Stromal cell of bone marrow (primary cell): ENCODE data around the gene ZFAND3.
"Not testable (repeated sequence)": the region's sequence is repeated elsewhere in the genome, so short reads cannot be mapped to it uniquely, and the experiment has no call there.

ENCODE experiments used
- DNase-seq: peaks from one replicate; pipeline ENCODE4 v3.0.0-alpha.2; 2012; ENCODE audit warnings: low read depth

ZFAND3 gene

GRCh38 chr6:37972994-37973757 lies 153.6 kb downstream of the ZFAND3 start:
- DNase-seq: no peak

GRCh38 chr6:37974381-37974780 lies 154.9 kb downstream of the ZFAND3 start:
- no peak for DNase-seq

- DNase-seq: no peak
Measured at GRCh38 chr6:37974943-37975342, 155.4 kb downstream of the ZFAND3 start.

- no peak for DNase-seq
Measured at GRCh38 chr6:37977715-37978114, 158.2 kb downstream of the ZFAND3 start.

GRCh38 chr6:37979392-37980221 lies 160.1 kb downstream of the ZFAND3 start:
- no peak for DNase-seq

GRCh38 chr6:37980222-37980595 lies 160.7 kb downstream of the ZFAND3 start:
- no peak for DNase-seq

- no peak for DNase-seq
Measured at GRCh38 chr6:37981626-37982025, 162.1 kb downstream of the ZFAND3 start.

- no peak for DNase-seq
Measured at GRCh38 chr6:37982317-37982716, 162.8 kb downstream of the ZFAND3 start.

GRCh38 chr6:37983720-37984501 lies 164.4 kb downstream of the ZFAND3 start:
- DNase-seq: no peak

GRCh38 chr6:37984578-37984977 lies 165.1 kb downstream of the ZFAND3 start:
- DNase-seq: no peak

- no peak for DNase-seq
Measured at GRCh38 chr6:37985355-37985754, 165.8 kb downstream of the ZFAND3 start.

- peak; percentile 80 for DNase-seq
Measured at GRCh38 chr6:37987018-37987417, 167.5 kb downstream of the ZFAND3 start.

GRCh38 chr6:37987559-37987958 lies 168.0 kb downstream of the ZFAND3 start:
- no peak for DNase-seq

GRCh38 chr6:37988127-37988526 lies 168.6 kb downstream of the ZFAND3 start:
- DNase-seq: no peak

- DNase-seq: no peak
Measured at GRCh38 chr6:37988696-37989095, 169.2 kb downstream of the ZFAND3 start.

GRCh38 chr6:37990762-37991525 lies 171.4 kb downstream of the ZFAND3 start:
- DNase-seq: peak; percentile 88

- no peak for DNase-seq
Measured at GRCh38 chr6:37992749-37993148, 173.2 kb downstream of the ZFAND3 start.

- not testable (repeated sequence) for DNase-seq
Measured at GRCh38 chr6:37993194-37993593, 173.7 kb downstream of the ZFAND3 start.

GRCh38 chr6:37993596-37993995 lies 174.1 kb downstream of the ZFAND3 start:
- DNase-seq: no peak

- peak; percentile 28 for DNase-seq
Measured at GRCh38 chr6:37994223-37994622, 174.7 kb downstream of the ZFAND3 start.

GRCh38 chr6:37998366-37998765 lies 178.8 kb downstream of the ZFAND3 start:
- no peak for DNase-seq

GRCh38 chr6:38001386-38001785 lies 181.9 kb downstream of the ZFAND3 start:
- DNase-seq: no peak
